ENCODE measurements around the gene HIBCH. TPM values are rescaled to one million over a fixed set of nuclear protein-coding genes. Genes with fewer than 3 reads are reported as not detected.

Gene HIBCH
- total RNA-seq, 1 donor from 2014 or later: 38.8 TPM

DNA sequence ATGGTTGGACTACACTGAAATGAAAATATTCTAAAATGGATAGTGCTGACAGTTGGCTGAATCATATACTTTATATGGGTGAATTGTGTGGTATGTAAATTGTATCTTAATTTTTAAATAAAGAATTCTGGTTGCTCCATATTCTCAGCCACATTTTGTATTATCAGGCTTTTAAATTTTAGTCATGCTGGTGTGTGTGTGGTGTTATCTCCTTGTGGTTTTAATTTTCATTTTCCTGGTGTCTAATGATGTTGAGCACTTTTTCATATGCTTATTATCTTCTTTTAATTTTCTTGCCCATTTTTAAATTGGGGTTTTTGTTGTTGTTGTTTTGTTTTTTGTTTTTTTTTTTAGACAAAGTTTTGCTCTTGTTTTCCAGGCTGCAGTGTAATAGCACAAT, 3.8 kb upstream of the HIBCH start:
- TF ChIP-seq EZH2phosphoT487 (IDR thresholded peaks at IDR 0.05) (no peak), EZH2 (IDR thresholded peaks at IDR 0.05) (no peak)
- TF ChIP-seq, protein P1, sequence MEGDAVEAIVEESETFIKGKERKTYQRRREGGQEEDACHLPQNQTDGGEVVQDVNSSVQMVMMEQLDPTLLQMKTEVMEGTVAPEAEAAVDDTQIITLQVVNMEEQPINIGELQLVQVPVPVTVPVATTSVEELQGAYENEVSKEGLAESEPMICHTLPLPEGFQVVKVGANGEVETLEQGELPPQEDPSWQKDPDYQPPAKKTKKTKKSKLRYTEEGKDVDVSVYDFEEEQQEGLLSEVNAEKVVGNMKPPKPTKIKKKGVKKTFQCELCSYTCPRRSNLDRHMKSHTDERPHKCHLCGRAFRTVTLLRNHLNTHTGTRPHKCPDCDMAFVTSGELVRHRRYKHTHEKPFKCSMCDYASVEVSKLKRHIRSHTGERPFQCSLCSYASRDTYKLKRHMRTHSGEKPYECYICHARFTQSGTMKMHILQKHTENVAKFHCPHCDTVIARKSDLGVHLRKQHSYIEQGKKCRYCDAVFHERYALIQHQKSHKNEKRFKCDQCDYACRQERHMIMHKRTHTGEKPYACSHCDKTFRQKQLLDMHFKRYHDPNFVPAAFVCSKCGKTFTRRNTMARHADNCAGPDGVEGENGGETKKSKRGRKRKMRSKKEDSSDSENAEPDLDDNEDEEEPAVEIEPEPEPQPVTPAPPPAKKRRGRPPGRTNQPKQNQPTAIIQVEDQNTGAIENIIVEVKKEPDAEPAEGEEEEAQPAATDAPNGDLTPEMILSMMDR (IDR thresholded peaks at IDR 0.05): no peak
- Histone ChIP-seq H4K20me1 (ENCODE audit: low read depth) (peaks cover 5% of the 10 kb centered on the region), H3K27ac (no peak overlapping the region), H2AFZ (replicated peaks) (no peak overlapping the region), H3K9ac (no peak overlapping the region), H3F3A (ENCODE audit: low read depth) (peaks cover 6% of the 10 kb centered on the region), H3K27me3 (no peaks in the 10 kb centered on the region), H3K4me3 (no peak overlapping the region), H3K79me2 (ENCODE audit: low read depth) (peaks cover 9% of the 10 kb centered on the region), H3K36me3 (no peaks in the 10 kb centered on the region), H3K9me3 (ENCODE audit: low read depth) (no peaks in the 10 kb centered on the region), H3K4me1 (peaks cover 5% of the 10 kb centered on the region), H3K4me2 (no peak overlapping the region)
- H3K27ac Mint-ChIP-seq: no peak overlapping the region
- peaks cover 8% of the 10 kb centered on the region for H3K4me1 Mint-ChIP-seq
- DNase-seq (ENCODE audit: low spot score): no peak
- no peak overlapping the region for H3K4me3 Mint-ChIP-seq
- H3K36me3 Mint-ChIP-seq: no peaks in the 10 kb centered on the region
- no peaks in the 10 kb centered on the region for H3K9me3 Mint-ChIP-seq
- H3K27me3 Mint-ChIP-seq (ENCODE audit: insufficient read depth, low read depth): no peaks in the 10 kb centered on the region

DNA sequence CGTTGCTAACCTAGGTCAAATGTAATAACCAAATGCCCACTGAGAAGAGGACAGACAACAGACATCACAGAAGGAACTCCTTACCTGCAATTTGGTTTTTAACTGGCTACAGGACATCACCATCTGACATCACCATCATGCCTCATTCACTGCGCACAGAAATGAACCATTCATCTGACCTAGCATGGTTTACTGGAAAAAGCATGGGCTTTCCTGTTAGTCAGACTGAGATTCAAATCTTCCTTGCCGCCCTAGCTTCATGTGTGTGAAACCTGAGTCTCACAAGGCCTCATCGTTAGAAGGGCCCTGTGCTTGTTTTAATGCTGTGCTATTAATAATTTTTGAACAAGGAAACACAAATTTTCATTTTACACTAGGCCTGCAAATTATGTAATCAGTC, 1.1 kb upstream of the HIBCH start:
- no peak overlapping the region for H3K27ac ChIP-seq
- Mint-ChIP-seq H3K4me3 (no peak overlapping the region), H3K9me3 (no peaks in the 10 kb centered on the region), H3K27ac (no peak overlapping the region), H3K36me3 (no peaks in the 10 kb centered on the region), H3K4me1 (peaks cover 21% of the 10 kb centered on the region), H3K27me3 (ENCODE audit: insufficient read depth, low read depth) (peaks cover 2% of the 10 kb centered on the region)
- no peak for DNase-seq (ENCODE audit: low spot score)
- no peak overlapping the region for H3K4me2 ChIP-seq
- no peak overlapping the region for H3K4me3 ChIP-seq
- H3K27me3 ChIP-seq: no peaks in the 10 kb centered on the region
- peaks cover 35% of the 10 kb centered on the region for H3K79me2 ChIP-seq (ENCODE audit: low read depth)
- no peak for TF ChIP-seq EZH2 (IDR thresholded peaks at IDR 0.05)
- H3F3A ChIP-seq (ENCODE audit: low read depth): peaks cover 6% of the 10 kb centered on the region
- H3K4me1 ChIP-seq: peaks cover 7% of the 10 kb centered on the region
- H4K20me1 ChIP-seq (ENCODE audit: low read depth): peaks cover 5% of the 10 kb centered on the region
- no peaks in the 10 kb centered on the region for H3K9me3 ChIP-seq (ENCODE audit: low read depth)
- peak overlapping the region; percentile 98 for H2AFZ ChIP-seq (replicated peaks)
- no peaks in the 10 kb centered on the region for H3K36me3 ChIP-seq
- H3K9ac ChIP-seq: no peak overlapping the region

DNA sequence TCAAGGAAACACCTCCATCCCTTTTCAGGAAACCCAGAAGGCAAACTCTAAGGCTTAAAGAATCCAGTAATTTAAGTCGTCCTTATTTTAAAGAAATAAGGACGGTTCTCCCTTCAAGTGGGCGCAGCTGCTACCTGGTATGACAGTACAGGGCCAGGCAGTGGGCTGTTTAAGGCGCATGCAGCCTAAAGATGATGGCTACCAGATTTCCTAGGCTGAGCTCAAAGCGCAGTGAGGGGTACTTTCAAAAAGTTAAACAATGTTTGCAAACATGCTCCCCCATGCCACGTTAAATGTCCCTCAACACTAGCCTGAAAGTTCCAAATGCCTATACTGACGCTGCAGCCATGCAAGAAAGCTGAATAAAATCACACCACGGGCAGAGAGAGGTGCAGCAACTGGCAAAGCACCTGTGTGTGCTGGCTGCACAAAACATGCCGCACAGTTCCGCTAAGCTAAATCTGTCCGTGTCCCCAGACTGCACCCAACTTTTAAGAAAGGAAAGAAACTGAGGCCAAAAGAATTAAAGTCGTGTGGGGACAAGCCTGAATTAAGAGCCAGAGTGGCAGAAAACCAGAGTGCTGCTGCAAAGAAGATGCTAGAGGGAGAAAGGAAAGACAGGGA, 583 bp downstream of the HIBCH start:
- no peaks in the 10 kb centered on the region for H3K36me3 Mint-ChIP-seq
- Histone ChIP-seq H3K9ac (peak overlapping the region; percentile 69), H3K4me3 (peak overlapping the region; percentile 87), H3K36me3 (no peaks in the 10 kb centered on the region), H3F3A (ENCODE audit: low read depth) (peaks cover 6% of the 10 kb centered on the region), H4K20me1 (ENCODE audit: low read depth) (peaks cover 14% of the 10 kb centered on the region), H3K4me2 (peak overlapping the region; percentile 89), H3K9me3 (ENCODE audit: low read depth) (no peaks in the 10 kb centered on the region), H3K27ac (no peak overlapping the region), H3K4me1 (peaks cover 7% of the 10 kb centered on the region), H3K79me2 (ENCODE audit: low read depth) (peaks cover 50% of the 10 kb centered on the region), H3K27me3 (no peaks in the 10 kb centered on the region), H2AFZ (replicated peaks) (peak overlapping the region; percentile 95)
- H3K27ac Mint-ChIP-seq: peak overlapping the region; percentile 39
- H3K4me3 Mint-ChIP-seq: peak overlapping the region; percentile 92
- H3K9me3 Mint-ChIP-seq: no peaks in the 10 kb centered on the region
- TF ChIP-seq, protein P1 (IDR thresholded peaks at IDR 0.05): no peak
- TF ChIP-seq EZH2 (IDR thresholded peaks at IDR 0.05) (no peak), EZH2phosphoT487 (IDR thresholded peaks at IDR 0.05) (no peak)
- peaks cover 21% of the 10 kb centered on the region for H3K4me1 Mint-ChIP-seq
- H3K27me3 Mint-ChIP-seq (ENCODE audit: insufficient read depth, low read depth): peaks cover 2% of the 10 kb centered on the region
- peak; percentile 38 for DNase-seq (ENCODE audit: low spot score)

DNA sequence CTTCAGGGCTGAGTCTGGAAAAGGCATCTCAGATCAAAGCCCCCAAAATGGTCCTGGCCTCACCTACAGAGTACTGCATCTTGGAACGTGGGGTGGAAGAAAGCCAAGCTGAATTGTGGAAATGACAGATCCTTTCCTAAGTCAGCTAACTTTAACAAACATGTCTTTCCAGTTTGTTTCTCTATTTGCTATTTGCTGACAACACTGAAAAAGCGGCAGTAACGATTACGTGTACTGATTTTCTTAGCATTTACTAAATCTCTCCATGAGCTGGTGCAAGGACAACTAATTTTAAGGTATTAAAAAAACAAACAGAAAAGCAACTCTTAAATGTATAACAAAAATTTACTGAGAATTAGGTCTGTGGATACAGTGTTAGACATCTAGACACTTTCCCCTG, 1.1 kb downstream of the HIBCH start:
- Histone ChIP-seq H4K20me1 (ENCODE audit: low read depth) (peaks cover 14% of the 10 kb centered on the region), H3K79me2 (ENCODE audit: low read depth) (peaks cover 55% of the 10 kb centered on the region), H3K27ac (no peak overlapping the region), H3K4me3 (peak overlapping the region; percentile 87), H3F3A (ENCODE audit: low read depth) (peaks cover 6% of the 10 kb centered on the region), H3K27me3 (no peaks in the 10 kb centered on the region), H3K4me2 (peak overlapping the region; percentile 89), H2AFZ (replicated peaks) (no peak overlapping the region), H3K36me3 (no peaks in the 10 kb centered on the region), H3K9me3 (ENCODE audit: low read depth) (no peaks in the 10 kb centered on the region), H3K4me1 (peaks cover 7% of the 10 kb centered on the region), H3K9ac (peak overlapping the region; percentile 69)
- DNase-seq (ENCODE audit: low spot score): no peak
- Mint-ChIP-seq H3K27me3 (ENCODE audit: insufficient read depth, low read depth) (peaks cover 2% of the 10 kb centered on the region), H3K9me3 (no peaks in the 10 kb centered on the region), H3K4me3 (peak overlapping the region; percentile 92), H3K4me1 (peaks cover 21% of the 10 kb centered on the region), H3K36me3 (no peaks in the 10 kb centered on the region), H3K27ac (no peak overlapping the region)
- TF ChIP-seq EZH2 (IDR thresholded peaks at IDR 0.05) (no peak), EZH2phosphoT487 (IDR thresholded peaks at IDR 0.05) (no peak)
- TF ChIP-seq, protein P1 (IDR thresholded peaks at IDR 0.05): no peak
